ENCODE data around the gene DNAH8.

- TF ChIP-seq CTCF (IDR thresholded peaks at IDR 0.05) (no peak), POLR2AphosphoS5 (IDR thresholded peaks at IDR 0.05; ENCODE audit: low read depth, low read length) (no peak), SIN3A (IDR thresholded peaks at IDR 0.05; ENCODE audit: borderline replicate concordance, insufficient read depth, low read depth, low read length) (no peak), REST (IDR thresholded peaks at IDR 0.05; ENCODE audit: insufficient read depth in 1 of 2, low read depth in 2 of 2, low read length in 1 of 2) (no peak)
These were observed 353.3 kb downstream of the DNAH8 start for GRCh38 chr6:39068391-39068790.

Data from Panc1 (cell line).